Measurements from ENCODE around the gene SUPT3H.

SUPT3H gene

GRCh38 chr6:45365036-45365435, 12.7 kb downstream of the SUPT3H start:
- no peak for DNase-seq (ENCODE audit: low read depth)
- in situ Hi-C loops (cut with HindIII; ENCODE audit: low sequenced_read_pairs) = no loop called here
- TF ChIP-seq CTCF (IDR thresholded peaks at IDR 0.05; ENCODE audit: low read depth, low read length, missing control alignments) = no peak
- no peak overlapping the region for H3K4me3 ChIP-seq (ENCODE audit: low read depth, low read length)

GRCh38 chr6:45364466-45364865, 13.3 kb downstream of the SUPT3H start:
- no peak for DNase-seq (ENCODE audit: low read depth)
- no peak overlapping the region for H3K4me3 ChIP-seq (ENCODE audit: low read depth, low read length)
- TF ChIP-seq CTCF (IDR thresholded peaks at IDR 0.05; ENCODE audit: low read depth, low read length, missing control alignments) = no peak
- in situ Hi-C loops (cut with HindIII; ENCODE audit: low sequenced_read_pairs) = no loop called here

- no peak for TF ChIP-seq CTCF (IDR thresholded peaks at IDR 0.05; ENCODE audit: low read depth, low read length, missing control alignments)
- in situ Hi-C loops (cut with HindIII; ENCODE audit: low sequenced_read_pairs) = no loop called here
- no peak for DNase-seq (ENCODE audit: low read depth)
- H3K4me3 ChIP-seq (ENCODE audit: low read depth, low read length) = no peak overlapping the region
Observed at GRCh38 chr6:45353654-45354053, 24.1 kb downstream of the SUPT3H start.

- no peak for DNase-seq (ENCODE audit: low read depth)
- in situ Hi-C loops (cut with HindIII; ENCODE audit: low sequenced_read_pairs) = no loop called here
- TF ChIP-seq CTCF (IDR thresholded peaks at IDR 0.05; ENCODE audit: low read depth, low read length, missing control alignments) = no peak
- H3K4me3 ChIP-seq (ENCODE audit: low read depth, low read length) = no peak overlapping the region
Observed at GRCh38 chr6:45351667-45352066, 26.1 kb downstream of the SUPT3H start.

GRCh38 chr6:45351076-45351475, 26.7 kb downstream of the SUPT3H start:
- no peak for DNase-seq (ENCODE audit: low read depth)
- no peak overlapping the region for H3K4me3 ChIP-seq (ENCODE audit: low read depth, low read length)
- in situ Hi-C loops (cut with HindIII; ENCODE audit: low sequenced_read_pairs) = no loop called here
- TF ChIP-seq CTCF (IDR thresholded peaks at IDR 0.05; ENCODE audit: low read depth, low read length, missing control alignments) = no peak

GRCh38 chr6:45350186-45350710, 27.5 kb downstream of the SUPT3H start:
- no peak for DNase-seq (ENCODE audit: low read depth)
- no peak overlapping the region for H3K4me3 ChIP-seq (ENCODE audit: low read depth, low read length)
- in situ Hi-C loops (cut with HindIII; ENCODE audit: low sequenced_read_pairs) = no loop called here
- no peak for TF ChIP-seq CTCF (IDR thresholded peaks at IDR 0.05; ENCODE audit: low read depth, low read length, missing control alignments)

GRCh38 chr6:45344900-45345299, 32.8 kb downstream of the SUPT3H start:
- no peak for DNase-seq (ENCODE audit: low read depth)
- in situ Hi-C loops (cut with HindIII; ENCODE audit: low sequenced_read_pairs) = no loop called here
- H3K4me3 ChIP-seq (ENCODE audit: low read depth, low read length) = no peak overlapping the region
- TF ChIP-seq CTCF (IDR thresholded peaks at IDR 0.05; ENCODE audit: low read depth, low read length, missing control alignments) = no peak

Data from astrocyte of the cerebellum (primary cell).